Medulla oblongata (tissue), 1 donor: Measurements from ENCODE around the gene SGO2.
"Not testable (repeated sequence)": the region's sequence is repeated elsewhere in the genome, so short reads cannot be mapped to it uniquely, and the experiment has no call there.

Experiments used
- DNase-seq: peaks from one replicate; pipeline ENCODE4 v3.0.0-alpha.2; 2015; ENCODE audit errors: extremely low spot score

SGO2 gene

DNA sequence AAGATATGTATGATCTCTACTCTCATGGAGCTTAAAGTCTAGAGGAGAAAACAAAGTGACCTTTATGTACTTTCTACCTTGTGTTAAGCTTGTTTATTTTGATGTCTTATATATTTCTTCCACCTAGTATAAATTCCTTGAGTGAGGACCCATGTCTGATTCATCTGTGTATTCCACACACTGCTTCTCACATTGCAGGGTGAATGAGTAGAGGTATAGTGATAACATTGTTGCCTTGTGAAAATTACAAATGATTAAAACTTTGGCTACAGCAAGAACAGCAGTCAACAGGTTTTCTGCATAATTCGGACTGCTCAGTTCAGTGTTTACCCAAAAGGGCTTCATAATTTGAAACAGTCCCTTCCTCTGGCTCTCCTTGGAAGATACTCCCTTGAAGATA, 96.1 kb downstream of the SGO2 start:
- no peak for DNase-seq

DNA sequence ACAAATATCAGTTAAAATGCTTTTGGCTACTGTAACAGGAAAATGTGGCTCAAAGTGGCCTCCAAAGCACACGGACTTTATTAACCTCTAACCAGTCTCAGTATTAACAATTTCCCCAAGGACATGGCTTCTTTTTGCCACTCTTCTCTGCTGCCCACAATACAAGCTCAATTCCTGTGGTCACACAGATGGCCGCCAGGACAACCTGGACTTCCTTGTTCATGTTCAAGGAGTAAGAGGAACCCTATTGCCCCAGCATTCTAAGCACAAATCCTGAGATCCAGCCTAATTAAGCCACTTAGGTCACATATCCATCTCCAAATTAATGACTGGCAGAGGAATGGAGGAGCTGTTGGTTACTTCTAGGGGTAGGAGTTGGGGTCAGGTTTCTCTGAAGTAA, 98.0 kb downstream of the SGO2 start:
- no peak for DNase-seq

DNA sequence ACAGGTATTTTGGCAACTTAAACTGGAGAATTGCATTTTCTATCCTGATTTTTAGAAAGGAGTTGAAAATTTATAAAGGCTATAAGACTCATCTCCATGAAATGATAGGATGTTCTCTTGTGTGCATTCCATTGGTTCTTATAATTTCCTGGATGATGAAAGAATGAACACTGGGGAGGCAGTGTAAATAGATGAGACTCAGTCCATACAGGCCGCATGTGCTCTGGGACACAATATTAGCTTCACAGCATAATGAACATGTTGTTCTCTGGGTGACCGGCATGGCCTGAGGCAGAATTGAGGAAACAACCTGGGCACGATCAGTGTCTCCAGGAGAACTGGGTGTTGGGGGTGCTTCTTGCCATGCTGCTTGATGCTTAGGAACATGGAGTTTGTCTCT, 98.7 kb downstream of the SGO2 start:
- no peak for DNase-seq

DNA sequence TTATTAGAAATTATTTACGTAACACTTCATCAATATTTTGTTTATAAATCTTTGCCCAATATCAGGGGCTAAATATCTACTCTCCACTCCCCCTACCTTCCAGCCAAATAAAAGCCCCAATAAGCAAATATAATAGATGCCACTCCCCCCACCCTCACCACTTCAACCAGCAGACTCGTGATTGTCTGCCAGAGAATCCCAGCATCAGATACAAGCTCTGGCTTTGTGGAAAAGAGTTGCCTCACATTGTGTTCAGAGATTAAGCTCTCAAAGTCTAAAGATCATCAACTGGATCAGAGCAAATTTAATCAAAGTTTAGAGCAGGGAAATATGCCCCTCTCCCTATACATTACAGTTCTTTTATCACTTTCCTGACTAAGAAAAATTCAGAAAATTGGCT, 99.3 kb downstream of the SGO2 start:
- no peak for DNase-seq

DNA sequence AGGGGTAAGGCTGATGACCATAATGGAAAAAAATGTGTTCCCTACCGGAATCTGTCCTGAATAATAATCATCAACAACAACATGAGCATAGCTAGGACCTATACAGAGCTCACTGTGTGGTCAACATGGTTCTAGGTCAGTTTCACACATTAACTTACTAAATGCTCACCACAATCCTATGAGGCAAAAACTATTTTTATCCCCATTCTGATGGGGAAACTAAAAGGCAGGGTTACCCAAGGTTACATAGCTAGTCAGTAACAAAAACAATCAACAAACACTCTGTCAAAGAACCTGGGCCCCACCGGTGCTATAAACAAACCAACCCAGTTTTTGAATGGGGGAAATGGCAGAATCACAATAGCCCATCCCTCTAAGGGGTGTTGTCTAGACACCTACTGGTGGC, 100.0 kb downstream of the SGO2 start:
- no peak for DNase-seq

DNA sequence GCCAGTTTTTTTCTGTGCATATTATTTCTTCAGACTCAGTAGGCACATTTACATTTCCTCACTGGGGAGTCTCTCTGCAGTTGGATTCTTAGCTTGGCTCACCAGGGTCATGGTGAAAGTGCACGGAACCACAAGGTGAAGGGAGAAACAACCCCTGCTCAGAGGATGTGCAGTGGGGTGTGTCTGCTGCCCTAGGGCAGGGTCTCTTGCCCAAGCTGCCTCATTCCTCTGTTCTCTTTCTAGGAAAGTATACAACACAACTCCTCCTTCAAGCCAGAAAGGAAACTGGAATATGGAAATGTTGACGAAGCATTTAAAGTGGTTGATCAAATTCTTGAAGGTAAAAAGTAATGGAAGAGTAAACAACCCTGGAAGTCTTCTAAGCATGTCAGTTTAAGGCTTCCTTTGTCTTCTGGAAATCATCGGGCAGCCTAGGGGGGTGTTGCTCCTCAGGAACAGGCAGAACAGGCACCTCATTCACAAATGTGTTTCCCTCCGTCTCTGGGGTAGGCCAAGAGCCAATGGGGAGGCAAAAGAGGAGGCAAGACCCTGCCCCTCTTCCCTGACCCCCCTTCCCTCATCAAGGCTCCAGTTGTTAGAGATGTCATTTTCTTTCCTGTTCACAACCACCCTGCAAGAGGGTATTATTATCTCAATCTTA, 101.2 kb downstream of the SGO2 start:
- no peak for DNase-seq

DNA sequence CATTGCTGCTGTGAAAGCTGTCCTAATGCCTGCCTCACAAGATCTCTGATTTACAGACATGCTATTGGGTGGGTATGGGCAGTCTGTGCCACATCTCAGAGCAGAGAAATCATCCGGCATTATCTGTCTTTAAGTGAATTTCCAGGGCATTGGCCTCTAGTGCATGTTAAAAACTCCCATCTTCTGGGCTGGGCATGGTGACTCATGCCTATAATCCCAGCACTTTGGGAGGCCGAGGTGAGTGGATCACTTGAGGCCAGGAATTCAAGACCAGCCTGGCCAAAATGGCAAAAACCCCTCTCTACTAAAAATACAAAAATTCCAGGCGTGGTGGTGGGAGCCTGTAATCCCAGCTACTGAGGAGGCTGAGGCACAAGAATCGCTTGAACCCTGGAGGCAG, 102.5 kb downstream of the SGO2 start:
- DNase-seq, result not testable (repeated sequence)

DNA sequence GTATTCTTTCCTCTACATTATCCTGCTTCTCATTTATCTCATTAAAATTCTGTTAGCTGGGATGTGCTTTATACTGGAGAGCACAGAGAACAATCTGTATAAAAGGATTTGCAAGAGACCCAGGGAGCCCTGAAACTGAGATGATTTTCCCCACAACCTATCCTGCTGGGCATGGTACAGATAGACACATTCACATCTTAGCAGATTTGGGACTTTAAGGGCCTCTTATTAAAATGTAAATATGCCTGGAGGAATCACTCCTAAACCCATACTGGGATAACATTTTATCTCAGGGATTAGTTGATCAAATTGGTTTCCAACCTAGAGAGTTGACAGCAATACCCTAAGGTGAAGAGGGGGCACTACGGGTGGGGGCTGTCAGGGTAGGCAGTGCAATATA, 105.3 kb downstream of the SGO2 start:
- no peak for DNase-seq
